Bronchial epithelial cell (primary cell): ENCODE data around the gene MBNL2. TPM values are rescaled to one million over a fixed set of nuclear protein-coding genes. Genes with fewer than 3 reads are reported as not detected.

ENCODE experiments used
- DNase-seq: peaks from one replicate; pipeline ENCODE4 v3.0.0-alpha.2; 2010; ENCODE audit warnings: low read depth
- FAIRE-seq: peaks from 2 replicates; lab custom pipeline; 2011; peaks lifted over from hg19 to GRCh38; lab: Jason Lieb, UNC
- H3K27me3 ChIP-seq: 2 replicates; pipeline ENCODE4 v1.5.1; 2011; ENCODE audit warnings: low read length; ENCODE audit not compliant: control insufficient read depth, insufficient read depth
- H3K36me3 ChIP-seq: 2 replicates; pipeline ENCODE4 v1.5.1; 2011; ENCODE audit warnings: low read length; ENCODE audit not compliant: control insufficient read depth, insufficient read depth
- H3K4me3 ChIP-seq: 2 replicates; pipeline ENCODE4 v1.5.1; 2011; ENCODE audit warnings: mild to moderate bottlenecking, low read depth, low read length, control low read depth
- CTCF ChIP-seq: IDR thresholded peaks from 2 replicates; pipeline ENCODE4 v1.5.1; 2011; ENCODE audit warnings: mild to moderate bottlenecking, moderate library complexity, low read length, control low read depth, inconsistent platforms; ENCODE audit not compliant: insufficient read depth, severe bottlenecking
- total RNA-seq: library from RNA; depleted of rRNA; stranded (reverse); fragments of >200 nt; gene quantifications from 2 replicates; pipeline ENCODE4 v1.2.1, GENCODE V29; 2014

The MBNL2 gene
- total RNA-seq, 1 donor from 2014 or later, result 12.4 TPM

- FAIRE-seq (no peak), DNase-seq (no peak)
- H3K27me3 ChIP-seq, result no peaks in the 10 kb centered on the region
- no peak overlapping the region for H3K4me3 ChIP-seq
- TF ChIP-seq CTCF, result no peak
- no peaks in the 10 kb centered on the region for H3K36me3 ChIP-seq
Measured at GRCh38 chr13:97288486-97288900, 66.4 kb downstream of the MBNL2 start.

GRCh38 chr13:97289514-97290298 lies 67.6 kb downstream of the MBNL2 start:
- Histone ChIP-seq H3K27me3 (no peaks in the 10 kb centered on the region), H3K36me3 (no peaks in the 10 kb centered on the region), H3K4me3 (no peak overlapping the region)
- FAIRE-seq, result no peak
- TF ChIP-seq CTCF, result no peak
- DNase-seq, result no peak

- no peak overlapping the region for H3K4me3 ChIP-seq
- no peak for FAIRE-seq
Measured at GRCh38 chr13:97295283-97296182, 73.4 kb downstream of the MBNL2 start.

GRCh38 chr13:97296740-97297139 lies 74.6 kb downstream of the MBNL2 start:
- Histone ChIP-seq H3K4me3 (no peak overlapping the region), H3K27me3 (no peaks in the 10 kb centered on the region), H3K36me3 (no peaks in the 10 kb centered on the region)
- no peak for FAIRE-seq
- no peak for DNase-seq
- no peak for TF ChIP-seq CTCF

More at GRCh38 chr13:97295283-97296182, 73.4 kb downstream of the MBNL2 start:
- DNase-seq, result peak; percentile 95
- TF ChIP-seq CTCF, result no peak
- Histone ChIP-seq H3K36me3 (no peaks in the 10 kb centered on the region), H3K27me3 (no peaks in the 10 kb centered on the region)

GRCh38 chr13:97298816-97299215 lies 76.7 kb downstream of the MBNL2 start:
- no peaks in the 10 kb centered on the region for H3K27me3 ChIP-seq
- H3K4me3 ChIP-seq, result no peak overlapping the region
- TF ChIP-seq CTCF, result no peak
- no peaks in the 10 kb centered on the region for H3K36me3 ChIP-seq
- FAIRE-seq, result no peak
- DNase-seq, result no peak
